NCI-H1930 (cell line): ENCODE data around the gene PLCH1.
"Not testable (repeated sequence)": the region's sequence is repeated elsewhere in the genome, so short reads cannot be mapped to it uniquely, and the experiment has no call there.

Source experiments
- DNase-seq, 2 experiments: peaks; one replicate each; lab custom pipeline; 2025; lab: John Stamatoyannopoulos, UW

The PLCH1 gene

DNA sequence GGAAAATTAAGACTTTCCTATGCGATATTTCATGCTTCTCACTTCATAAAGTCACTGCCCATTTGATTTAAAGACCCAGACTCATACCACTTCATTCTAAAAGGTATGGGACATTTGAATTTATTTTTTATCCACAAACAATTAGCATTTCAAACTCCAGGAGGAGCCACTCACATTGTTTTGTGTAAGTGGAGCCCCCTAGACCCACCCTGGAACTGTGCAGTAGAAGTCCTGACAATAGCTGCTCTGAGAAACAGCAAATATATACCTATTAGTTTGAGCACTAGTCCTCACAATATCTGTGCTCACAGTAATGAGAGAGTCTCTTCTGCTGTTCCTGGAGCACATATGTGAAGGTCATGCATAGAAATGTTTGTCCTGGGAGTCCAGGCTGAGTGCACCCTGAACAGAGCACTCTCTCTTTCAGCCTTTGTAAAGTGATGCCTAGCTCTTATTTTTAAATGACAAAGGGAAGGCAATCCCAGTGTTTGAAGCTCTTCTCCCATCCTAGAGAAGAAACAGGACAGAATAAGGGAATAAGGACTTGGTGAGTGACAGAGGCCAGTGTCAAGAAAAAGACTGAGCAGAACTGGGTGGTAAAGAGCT lies 323.9 kb downstream of the PLCH1 start:
- no peak for DNase-seq

DNA sequence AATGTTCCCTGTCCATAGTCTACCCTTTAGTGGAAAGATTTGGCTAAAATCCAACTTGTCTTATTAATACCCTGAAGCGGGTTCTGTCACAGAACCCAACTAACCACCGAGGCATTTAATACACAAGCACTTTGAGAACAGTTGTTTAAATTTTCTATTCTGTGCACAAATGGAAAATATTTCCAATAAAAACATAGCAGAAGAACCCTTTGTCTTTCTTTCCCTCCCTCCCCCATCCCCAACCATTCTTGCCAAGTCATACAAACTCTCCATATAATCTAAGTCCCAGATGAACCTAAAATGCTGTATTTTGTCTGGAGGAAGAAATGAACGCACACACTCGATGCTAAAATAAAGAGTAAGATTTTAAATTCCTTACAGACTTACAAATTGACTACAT lies 324.5 kb downstream of the PLCH1 start:
- DNase-seq = no peak

GRCh38 chr3:155418407-155418806 lies 326.5 kb downstream of the PLCH1 start:
- no peak for DNase-seq

- no peak for DNase-seq
Observed at GRCh38 chr3:155417119-155417517, 327.8 kb downstream of the PLCH1 start.

GRCh38 chr3:155416500-155417118 lies 328.3 kb downstream of the PLCH1 start:
- DNase-seq = no peak

- DNase-seq = no peak
Observed at GRCh38 chr3:155412904-155413303, 332.0 kb downstream of the PLCH1 start.

GRCh38 chr3:155411500-155412223 lies 333.2 kb downstream of the PLCH1 start:
- DNase-seq = no peak

DNA sequence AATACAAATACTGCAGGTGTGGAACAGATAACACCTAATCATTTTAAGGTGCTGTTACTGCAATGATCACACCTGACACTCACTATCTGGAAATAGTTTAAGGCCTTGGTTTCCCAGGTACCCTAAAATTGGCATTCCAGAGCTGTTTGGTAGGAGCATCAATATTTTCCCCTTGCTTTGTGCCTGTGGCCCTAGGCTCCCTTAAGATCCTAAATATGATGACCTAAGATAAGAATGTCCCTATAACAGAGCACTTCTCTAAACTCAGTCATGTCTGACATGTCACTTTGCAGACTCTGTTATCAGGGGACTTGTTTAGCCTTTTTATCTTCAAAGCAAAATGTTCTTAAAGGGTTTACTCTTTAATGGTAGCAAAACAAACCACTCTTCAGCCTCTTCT lies 335.5 kb downstream of the PLCH1 start:
- DNase-seq = no peak

GRCh38 chr3:155407971-155408370 lies 336.9 kb downstream of the PLCH1 start:
- DNase-seq = no peak

DNA sequence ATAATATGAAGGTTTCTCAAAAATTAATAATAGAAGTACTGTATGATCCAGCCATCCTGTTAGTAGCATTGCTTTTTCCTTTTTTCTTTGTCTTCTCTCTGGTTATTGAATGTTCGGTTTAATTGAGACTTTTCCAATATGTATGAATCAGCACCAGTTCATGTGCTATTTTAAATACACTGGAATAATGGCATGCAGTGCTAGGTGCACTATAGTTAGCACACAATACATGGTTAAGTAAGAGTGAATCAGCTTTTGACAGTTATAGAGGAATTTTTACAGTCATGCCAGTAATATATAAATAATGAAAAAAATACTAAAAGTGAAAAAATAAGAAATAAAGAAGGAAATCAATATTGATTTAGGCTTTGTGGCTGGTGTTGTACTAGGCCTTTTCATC lies 337.5 kb downstream of the PLCH1 start:
- no peak for DNase-seq

GRCh38 chr3:155404486-155404885 lies 340.4 kb downstream of the PLCH1 start:
- DNase-seq = no peak

DNA sequence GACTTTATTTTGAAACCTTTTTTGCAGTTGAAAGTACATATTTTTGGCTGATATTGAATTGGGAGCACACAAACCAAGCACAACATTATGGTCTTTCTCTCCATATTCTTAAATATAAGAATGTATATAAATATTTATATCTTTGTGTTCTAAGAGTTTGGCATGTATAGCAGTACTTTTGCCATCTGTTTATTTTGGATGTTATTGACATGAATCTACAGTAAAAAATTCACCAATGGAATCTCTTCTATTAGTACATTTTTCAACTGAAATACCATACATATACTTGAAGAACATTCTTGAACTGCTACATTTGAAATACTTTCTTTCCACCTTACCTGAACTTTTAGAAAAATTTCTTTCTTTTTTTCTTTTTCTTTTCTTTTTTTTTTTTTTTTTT lies 342.2 kb downstream of the PLCH1 start:
- DNase-seq = no peak

GRCh38 chr3:155398046-155398445 lies 346.8 kb downstream of the PLCH1 start:
- DNase-seq = no peak

DNA sequence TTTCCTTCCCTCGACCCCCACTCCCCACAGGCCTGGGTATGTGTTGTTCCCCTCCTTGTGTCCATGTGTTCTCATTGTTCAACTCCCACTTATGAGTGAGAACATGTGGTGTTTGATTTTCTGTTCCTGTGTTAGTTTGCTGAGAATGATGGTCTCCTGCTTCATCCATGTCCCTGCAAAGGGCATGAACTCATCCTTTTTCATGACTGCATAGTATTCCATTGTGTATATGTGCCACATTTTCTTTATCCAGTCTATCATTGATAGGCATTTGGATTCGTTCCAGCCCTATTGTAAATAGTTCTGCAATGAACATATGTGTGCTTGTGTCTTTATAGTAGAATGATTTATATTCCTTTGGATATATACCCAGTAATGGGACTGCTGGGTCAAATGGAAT lies 350.0 kb downstream of the PLCH1 start:
- not testable (repeated sequence) for DNase-seq

DNA sequence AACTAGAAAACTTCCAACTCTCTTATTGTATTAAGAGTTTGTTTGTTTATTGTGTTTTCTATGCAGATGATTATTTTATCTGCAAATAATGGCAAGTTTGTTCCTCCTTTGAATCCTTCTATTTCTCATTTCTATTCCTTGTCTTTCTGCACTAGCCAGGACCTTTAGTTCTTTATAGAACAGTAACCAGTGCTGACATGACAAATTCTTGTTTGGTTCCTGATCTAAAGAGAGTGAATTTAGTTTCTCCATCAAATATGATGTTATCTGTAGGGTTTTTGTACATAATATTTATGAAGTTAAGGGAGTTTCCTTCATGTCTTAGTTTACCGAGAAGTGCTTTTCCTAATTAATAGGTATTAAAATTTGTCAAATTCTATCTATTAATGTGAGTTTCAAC lies 350.6 kb downstream of the PLCH1 start:
- no peak for DNase-seq

GRCh38 chr3:155393316-155393715 lies 351.6 kb downstream of the PLCH1 start:
- DNase-seq = no peak

- DNase-seq = no peak
Observed at GRCh38 chr3:155392138-155392537, 352.7 kb downstream of the PLCH1 start.

DNA sequence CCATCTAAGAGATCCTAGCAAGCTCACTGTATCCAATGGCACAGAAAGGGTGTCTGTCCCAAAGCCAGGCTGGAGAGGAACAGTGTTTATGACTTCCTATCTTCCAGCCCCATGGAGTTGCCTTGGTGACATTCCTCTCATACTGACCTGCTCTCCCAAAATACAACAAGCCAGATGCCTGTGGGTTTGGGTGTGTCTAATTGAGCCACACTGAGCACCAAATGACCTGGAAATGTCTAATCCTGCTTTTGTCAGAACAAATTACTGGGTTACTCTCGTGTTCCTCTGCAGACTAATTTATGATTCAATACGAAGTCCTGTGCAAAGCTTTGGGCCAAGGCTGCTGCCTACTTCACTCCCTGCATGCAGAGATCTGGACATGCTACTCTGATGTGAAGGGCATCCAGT lies 353.3 kb downstream of the PLCH1 start:
- DNase-seq = no peak

GRCh38 chr3:155391104-155391503 lies 353.8 kb downstream of the PLCH1 start:
- DNase-seq = no peak

- DNase-seq = no peak
Observed at GRCh38 chr3:155390351-155390750, 354.5 kb downstream of the PLCH1 start.

DNA sequence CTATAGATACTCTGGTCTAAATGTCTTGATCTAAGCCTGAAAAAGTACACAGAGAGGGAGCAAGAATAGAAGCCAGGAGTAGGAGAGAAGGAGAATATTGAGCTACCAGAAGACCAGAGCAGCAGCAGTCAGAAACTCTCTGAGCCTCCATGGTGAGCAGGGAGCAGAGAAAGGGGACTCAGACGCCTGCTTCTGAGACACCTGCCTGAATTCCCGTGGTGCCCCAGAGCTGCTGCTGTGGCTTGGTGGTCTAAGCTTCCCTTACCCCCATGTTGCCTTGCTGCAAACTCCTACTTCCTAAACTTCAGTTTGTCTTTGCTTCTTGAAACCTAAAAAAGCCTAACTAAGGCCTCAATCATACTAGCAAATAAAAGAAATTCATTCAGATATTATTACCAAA lies 356.5 kb downstream of the PLCH1 start:
- no peak for DNase-seq

GRCh38 chr3:155387571-155387970 lies 357.3 kb downstream of the PLCH1 start:
- DNase-seq = no peak

DNA sequence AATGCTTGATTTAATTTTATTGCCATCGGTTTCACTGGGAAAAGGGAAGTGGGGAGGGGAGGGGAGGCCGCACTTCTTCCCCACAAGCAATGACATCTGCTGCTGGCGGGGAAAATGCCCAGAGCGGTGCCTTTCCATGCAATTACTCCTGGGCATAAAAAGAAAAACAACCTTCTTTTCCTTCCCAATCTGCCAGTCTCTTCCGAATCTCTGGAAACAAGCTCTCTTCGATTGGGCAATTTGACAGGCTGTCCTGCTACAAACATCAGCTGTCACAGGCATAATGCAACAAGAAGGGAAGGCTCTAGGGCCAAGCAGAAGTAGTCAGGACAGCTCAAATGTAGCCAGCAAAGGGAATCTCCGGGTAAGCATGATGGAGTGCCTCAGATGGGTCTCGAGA lies 358.0 kb downstream of the PLCH1 start:
- no peak for DNase-seq
